Naive thymus-derived CD4-positive, alpha-beta T cell (primary cell): ENCODE data around the gene ERICH6. TPM values are rescaled to one million over a fixed set of nuclear protein-coding genes. Genes with fewer than 3 reads are reported as not detected.
A peak's percentile ranks its signal among the peaks of the same experiment; 100 is the strongest.

Experiments
- ATAC-seq: fragments of 150-1000 bp; cut with Tn5 transposase; 2 replicates; pipeline ENCODE4 v1.10.0; 2021; ENCODE audit warnings: mild to moderate bottlenecking, moderate library complexity
- CTCF ChIA-PET: fragments of 350-600 bp; sonication (Branson Sonifier 250); formaldehyde crosslinking; loops from one replicate; lab custom pipeline; 2021; ENCODE audit warnings: antibody characterized with exemption; lab: Charles Lee
- POLR2A ChIA-PET: fragments of 350-600 bp; sonication (Branson Sonifier 250); formaldehyde crosslinking; loops from one replicate; lab custom pipeline; 2021; ENCODE audit warnings: antibody characterized with exemption, inconsistent platforms; lab: Charles Lee
- DNase-seq, 9 donors: peaks; one replicate each; pipeline versions ENCODE4 v3.0.0 to v3.0.0-alpha.2; 2020 to 2022; ENCODE audit warnings: mixed read lengths in 1 of 9
- H3K27ac ChIP-seq: one replicate; pipeline ENCODE4 v1.7.0; 2013; ENCODE audit warnings: mild to moderate bottlenecking, low read depth, low read length, moderate library complexity
- H3K27me3 ChIP-seq, 2 donors: one replicate each; pipeline ENCODE4 v1.7.0; 2013; ENCODE audit warnings: low read length in 2 of 2, mild to moderate bottlenecking in 2 of 2, moderate library complexity in 2 of 2; ENCODE audit not compliant: control insufficient read depth in 2 of 2, insufficient read depth in 2 of 2
- H3K36me3 ChIP-seq, 3 experiments: 1 replicate in 2 of 3; 2 replicates in 1 of 3; pipeline ENCODE4 v1.7.0; 2013; ENCODE audit warnings: low read length in 3 of 3, mild to moderate bottlenecking in 3 of 3, moderate library complexity in 1 of 3; ENCODE audit not compliant: insufficient read depth in 3 of 3, control insufficient read depth in 2 of 3
- H3K4me1 ChIP-seq, 2 donors: one replicate each; pipeline ENCODE4 v1.7.0; 2013; ENCODE audit warnings: low read length in 2 of 2, mild to moderate bottlenecking in 2 of 2, moderate library complexity in 1 of 2; ENCODE audit not compliant: control insufficient read depth in 2 of 2, insufficient read depth in 2 of 2
- H3K4me3 ChIP-seq: 2 replicates; pipeline ENCODE4 v1.7.0; 2013; ENCODE audit warnings: mild to moderate bottlenecking, low read length
- H3K9me3 ChIP-seq, 3 experiments: 1 replicate in 2 of 3; 2 replicates in 1 of 3; pipeline ENCODE4 v1.7.0; 2013; ENCODE audit warnings: low read length in 3 of 3; ENCODE audit not compliant: control insufficient read depth in 2 of 3
- H3K27ac Mint-ChIP-seq, 9 donors: one replicate each; pipeline ENCODE4 v1.8.0; 2020 to 2022; ENCODE audit warnings: mixed read lengths in 9 of 9, mild to moderate bottlenecking in 8 of 9, moderate library complexity in 5 of 9, inconsistent platforms in 2 of 9
- H3K27me3 Mint-ChIP-seq, 5 donors: one replicate each; pipeline ENCODE4 v1.8.0; 2021 to 2022; ENCODE audit warnings: mixed read lengths in 5 of 5, mild to moderate bottlenecking in 1 of 5
- H3K36me3 Mint-ChIP-seq, 5 donors: one replicate each; pipeline ENCODE4 v1.8.0; 2020 to 2022; ENCODE audit warnings: mixed read lengths in 5 of 5, mild to moderate bottlenecking in 3 of 5, inconsistent platforms in 1 of 5
- H3K4me1 Mint-ChIP-seq, 7 donors: one replicate each; pipeline ENCODE4 v1.8.0; 2020 to 2022; ENCODE audit warnings: mixed read lengths in 7 of 7, mild to moderate bottlenecking in 3 of 7, inconsistent platforms in 1 of 7
- H3K4me3 Mint-ChIP-seq, 10 donors: one replicate each; pipeline ENCODE4 v1.8.0; 2020 to 2022; ENCODE audit warnings: mild to moderate bottlenecking in 10 of 10, mixed read lengths in 10 of 10, moderate library complexity in 6 of 10, inconsistent platforms in 2 of 10
- H3K9me3 Mint-ChIP-seq, 11 donors: one replicate each; pipeline ENCODE4 v1.8.0; 2020 to 2022; ENCODE audit warnings: mixed read lengths in 11 of 11, mild to moderate bottlenecking in 4 of 11, inconsistent platforms in 1 of 11, moderate library complexity in 1 of 11
- intact Hi-C, 2 donors: fragments of 100-400 bp; cut with micrococcal nuclease; formaldehyde crosslinking; loops; one replicate each; pipeline ENCODE4 v1.15.1; 2023
- polyA plus RNA-seq, 2 donors: library from polyadenylated mRNA; unstranded; fragments of 300-500 nt; fragmentation: Illumina TruSeq; gene quantifications; one replicate each; pipeline ENCODE4 v1.2.3, GENCODE V29; 2021
- total RNA-seq, 6 experiments: library from RNA in 5 of 6; stranded (reverse) in 5 of 6; gene quantifications; 1 replicate in 5 of 6; 2 replicates in 1 of 6; pipeline ENCODE4 v1.2.3 and lab custom pipeline; 2021 to 2026

ERICH6 gene
- total RNA-seq: 1 to 10 TPM in 1 of 5 experiments, under 1 TPM in 4; 0.24 to 1.4 (median 0.53) TPM
- polyA plus RNA-seq: not detected
- total RNA-seq (lab: John Stamatoyannopoulos, UW): not detected

GRCh38 chr3:150703756-150704344 is at the start of gene ERICH6:
Gene ERICH6, minus strand, starts transcription at chr3:150703920. Its CDS starts 22 bp downstream, at chr3:150703898.
- peaks cover 5 to 21% (median 17%) of the 10 kb centered on the region in 5 donors for H3K36me3 Mint-ChIP-seq
- ChIA-PET POLR2A (interaction anchor here (0.7 to 3.2 kb wide), 8 partner anchors 9 to 301 kb away, joined by 3 to 25 read pairs (median 4); partner anchors contain the start of genes SELENOT, SERP1, SIAH2 and TSC22D2), CTCF (interaction anchor here (1.0 to 1.1 kb wide), 2 partner anchors 18 to 524 kb away, joined by 3 to 4 read pairs; no protein-coding TSS in a partner anchor)
- H3K4me1 ChIP-seq: peaks cover 4 to 5% of the 10 kb centered on the region in 2 donors
- peaks cover 0 to 5% (median 0%) of the 10 kb centered on the region in 3 experiments for H3K36me3 ChIP-seq
- peak within 1 kb of the TSS; percentile 93 to 100 (median 97) for H3K27ac Mint-ChIP-seq
- peaks cover 0 to 6% (median 0%) of the 10 kb centered on the region in 11 donors for H3K9me3 Mint-ChIP-seq
- DNase-seq (peak; percentile 59 to 83 (median 71)), ATAC-seq (peak; percentile 93)
- H3K4me3 Mint-ChIP-seq: peak within 1 kb of the TSS; percentile 82 to 98 (median 97)
- peak within 1 kb of the TSS; percentile 94 for H3K4me3 ChIP-seq
- intact Hi-C loops: loop anchor here (1.0 to 10.0 kb wide), 14 partner anchors 17 to 1712 kb away; partner anchors contain the start of genes EIF2A (in 2 of the 2), PFN2 (in 2 of the 2), RNF13 (in 2 of the 2) and SELENOT (in 2 of the 2)
- peak within 1 kb of the TSS; percentile 84 for H3K27ac ChIP-seq
- H3K27me3 ChIP-seq: no peaks in the 10 kb centered on the region
- no peaks in the 10 kb centered on the region for H3K9me3 ChIP-seq
- peaks cover 11 to 24% (median 20%) of the 10 kb centered on the region in 7 donors for H3K4me1 Mint-ChIP-seq
- H3K27me3 Mint-ChIP-seq: peaks cover 0 to 6% (median 0%) of the 10 kb centered on the region in 5 donors

GRCh38 chr3:150751781-150752263 is 48.1 kb upstream of the ERICH6 start:
- Mint-ChIP-seq H3K36me3 (peaks cover 3 to 31% (median 16%) of the 10 kb centered on the region in 5 donors), H3K27ac (peak overlapping the region in 5 of 9 donors; percentile 7 to 71 (median 53)), H3K4me1 (peaks cover 47 to 92% (median 78%) of the 10 kb centered on the region in 7 donors), H3K27me3 (no peaks in the 10 kb centered on the region), H3K9me3 (peaks cover 0 to 5% (median 0%) of the 10 kb centered on the region in 11 donors), H3K4me3 (no peak overlapping the region)
- Histone ChIP-seq H3K4me3 (no peak overlapping the region), H3K27ac (no peak overlapping the region), H3K4me1 (peaks cover 1 to 10% of the 10 kb centered on the region in 2 donors), H3K27me3 (no peaks in the 10 kb centered on the region), H3K36me3 (peaks cover 0 to 4% (median 0%) of the 10 kb centered on the region in 3 experiments), H3K9me3 (no peaks in the 10 kb centered on the region)
- ATAC-seq: no peak
- intact Hi-C loops: loop anchor here in 1 of 2 donors (1.0 kb wide), 1 partner anchor 8 kb away; no protein-coding TSS in a partner anchor
- ChIA-PET CTCF (no interaction called here), POLR2A (interaction anchor here (3.6 kb wide), 1 partner anchor 10 kb away, joined by 24 read pairs; the partner anchor contains the start of gene SIAH2)
- DNase-seq: no peak

GRCh38 chr3:150749255-150749654 is 45.5 kb upstream of the ERICH6 start:
- H3K27me3 ChIP-seq: no peaks in the 10 kb centered on the region
- H3K9me3 ChIP-seq: no peaks in the 10 kb centered on the region
- Mint-ChIP-seq H3K27ac (peak overlapping the region in 4 of 9 donors; percentile 2 to 76 (median 51)), H3K4me1 (peaks cover 49 to 96% (median 83%) of the 10 kb centered on the region in 7 donors), H3K4me3 (no peak overlapping the region), H3K27me3 (no peaks in the 10 kb centered on the region), H3K36me3 (peaks cover 3 to 23% (median 14%) of the 10 kb centered on the region in 5 donors), H3K9me3 (peaks cover 0 to 4% (median 0%) of the 10 kb centered on the region in 11 donors)
- ChIA-PET POLR2A (no interaction called here), CTCF (interaction anchor here (0.6 kb wide), 1 partner anchor 13 kb away, joined by 3 read pairs; no protein-coding TSS in a partner anchor)
- no peak overlapping the region for H3K4me3 ChIP-seq
- H3K4me1 ChIP-seq: peaks cover 0 to 10% of the 10 kb centered on the region in 2 donors
- intact Hi-C loops: no loop called here
- H3K36me3 ChIP-seq: peaks cover 0 to 4% (median 0%) of the 10 kb centered on the region in 3 experiments
- H3K27ac ChIP-seq: no peak overlapping the region
- DNase-seq (no peak), ATAC-seq (no peak)

GRCh38 chr3:150748684-150749047 is 44.9 kb upstream of the ERICH6 start:
- ChIA-PET POLR2A (no interaction called here), CTCF (no interaction called here)
- Histone ChIP-seq H3K27me3 (no peaks in the 10 kb centered on the region), H3K4me1 (peaks cover 0 to 10% of the 10 kb centered on the region in 2 donors), H3K27ac (no peak overlapping the region), H3K4me3 (no peak overlapping the region), H3K36me3 (peaks cover 0 to 4% (median 0%) of the 10 kb centered on the region in 3 experiments), H3K9me3 (no peaks in the 10 kb centered on the region)
- no peak overlapping the region for H3K4me3 Mint-ChIP-seq
- ATAC-seq (no peak), DNase-seq (no peak)
- no peaks in the 10 kb centered on the region for H3K9me3 Mint-ChIP-seq
- H3K4me1 Mint-ChIP-seq: peaks cover 47 to 96% (median 80%) of the 10 kb centered on the region in 7 donors
- H3K36me3 Mint-ChIP-seq: peaks cover 0 to 20% (median 8%) of the 10 kb centered on the region in 5 donors
- intact Hi-C loops: loop anchor here in 1 of 2 donors (1.0 kb wide), 1 partner anchor 10 kb away; no protein-coding TSS in a partner anchor
- H3K27ac Mint-ChIP-seq: peak overlapping the region in 6 of 9 donors; percentile 2 to 76 (median 51)
- H3K27me3 Mint-ChIP-seq: no peaks in the 10 kb centered on the region

GRCh38 chr3:150747886-150748683 is 44.4 kb upstream of the ERICH6 start:
- peaks cover 0 to 3% (median 0%) of the 10 kb centered on the region in 3 experiments for H3K36me3 ChIP-seq
- DNase-seq (no peak), ATAC-seq (no peak)
- H3K4me1 Mint-ChIP-seq: peaks cover 43 to 96% (median 84%) of the 10 kb centered on the region in 7 donors
- H3K9me3 Mint-ChIP-seq: no peaks in the 10 kb centered on the region
- H3K4me3 Mint-ChIP-seq: no peak overlapping the region
- ChIA-PET POLR2A (interaction anchor here (0.8 kb wide), 1 partner anchor 178 kb away, joined by 5 read pairs; no protein-coding TSS in a partner anchor), CTCF (no interaction called here)
- H3K27me3 ChIP-seq: no peaks in the 10 kb centered on the region
- peaks cover 0 to 22% (median 6%) of the 10 kb centered on the region in 5 donors for H3K36me3 Mint-ChIP-seq
- H3K9me3 ChIP-seq: no peaks in the 10 kb centered on the region
- H3K4me3 ChIP-seq: no peak overlapping the region
- H3K4me1 ChIP-seq: peaks cover 0 to 9% of the 10 kb centered on the region in 2 donors
- intact Hi-C loops: loop anchor here in 1 of 2 donors (1.0 kb wide), 1 partner anchor 10 kb away; no protein-coding TSS in a partner anchor
- H3K27me3 Mint-ChIP-seq: no peaks in the 10 kb centered on the region
- no peak overlapping the region for H3K27ac ChIP-seq
- H3K27ac Mint-ChIP-seq: peak overlapping the region in 4 of 9 donors; percentile 24 to 63 (median 48)
